Bronchial epithelial cell (primary cell): ENCODE measurements around the gene PANK1. TPM values are rescaled to one million over a fixed set of nuclear protein-coding genes. Genes with fewer than 3 reads are reported as not detected.
A peak's percentile ranks its signal among the peaks of the same experiment; 100 is the strongest.

Experiments
- DNase-seq: peaks from one replicate; pipeline ENCODE4 v3.0.0-alpha.2; 2010; ENCODE audit warnings: low read depth
- FAIRE-seq: peaks from 2 replicates; lab custom pipeline; 2011; peaks lifted over from hg19 to GRCh38; lab: Jason Lieb, UNC
- H3K27me3 ChIP-seq: 2 replicates; pipeline ENCODE4 v1.5.1; 2011; ENCODE audit warnings: low read length; ENCODE audit not compliant: control insufficient read depth, insufficient read depth
- H3K36me3 ChIP-seq: 2 replicates; pipeline ENCODE4 v1.5.1; 2011; ENCODE audit warnings: low read length; ENCODE audit not compliant: control insufficient read depth, insufficient read depth
- H3K4me3 ChIP-seq: 2 replicates; pipeline ENCODE4 v1.5.1; 2011; ENCODE audit warnings: mild to moderate bottlenecking, low read depth, low read length, control low read depth
- CTCF ChIP-seq: IDR thresholded peaks from 2 replicates; pipeline ENCODE4 v1.5.1; 2011; ENCODE audit warnings: mild to moderate bottlenecking, moderate library complexity, low read length, control low read depth, inconsistent platforms; ENCODE audit not compliant: insufficient read depth, severe bottlenecking
- total RNA-seq: library from RNA; depleted of rRNA; stranded (reverse); fragments of >200 nt; gene quantifications from 2 replicates; pipeline ENCODE4 v1.2.1, GENCODE V29; 2014

Gene PANK1
- total RNA-seq, 1 donor from 2014 or later: 8.4 TPM

- Histone ChIP-seq H3K27me3 (no peaks in the 10 kb centered on the region), H3K36me3 (no peaks in the 10 kb centered on the region), H3K4me3 (no peak overlapping the region)
- FAIRE-seq (peak; percentile 58), DNase-seq (no peak)
- no peak for TF ChIP-seq CTCF
These were observed 5.7 kb downstream of the PANK1 start for GRCh38 chr10:89639326-89639725.

- Histone ChIP-seq H3K27me3 (no peaks in the 10 kb centered on the region), H3K36me3 (no peaks in the 10 kb centered on the region), H3K4me3 (no peak overlapping the region)
- DNase-seq (no peak), FAIRE-seq (no peak)
- no peak for TF ChIP-seq CTCF
These were observed 7.9 kb downstream of the PANK1 start for GRCh38 chr10:89637113-89637512.

GRCh38 chr10:89634637-89635036 is 10.4 kb downstream of the PANK1 start:
- no peak for FAIRE-seq
- Histone ChIP-seq H3K36me3 (no peaks in the 10 kb centered on the region), H3K4me3 (no peak overlapping the region), H3K27me3 (no peaks in the 10 kb centered on the region)
- no peak for DNase-seq
- TF ChIP-seq CTCF: no peak

- TF ChIP-seq CTCF: no peak
- H3K27me3 ChIP-seq: no peaks in the 10 kb centered on the region
- no peak overlapping the region for H3K4me3 ChIP-seq
- DNase-seq (peak; percentile 88), FAIRE-seq (no peak)
- H3K36me3 ChIP-seq: no peaks in the 10 kb centered on the region
These were observed 11.6 kb downstream of the PANK1 start for GRCh38 chr10:89633484-89633883.

- FAIRE-seq: peak; percentile 7
- DNase-seq: no peak
- H3K27me3 ChIP-seq: no peaks in the 10 kb centered on the region
- H3K36me3 ChIP-seq: no peaks in the 10 kb centered on the region
- no peak for TF ChIP-seq CTCF
- H3K4me3 ChIP-seq: no peak overlapping the region
These were observed 12.2 kb downstream of the PANK1 start for GRCh38 chr10:89632824-89633223.

GRCh38 chr10:89627830-89628229 is 17.2 kb downstream of the PANK1 start:
- H3K27me3 ChIP-seq: no peaks in the 10 kb centered on the region
- no peaks in the 10 kb centered on the region for H3K36me3 ChIP-seq
- no peak for TF ChIP-seq CTCF
- no peak overlapping the region for H3K4me3 ChIP-seq
- DNase-seq (no peak), FAIRE-seq (no peak)
